Daoy (cell line): ENCODE data around the gene DNAJB6. TPM values are rescaled to one million over a fixed set of nuclear protein-coding genes. Genes with fewer than 3 reads are reported as not detected.
"Not testable (repeated sequence)": the region's sequence is repeated elsewhere in the genome, so short reads cannot be mapped to it uniquely, and the experiment has no call there.

Experiments
- DNase-seq: peaks from one replicate; pipeline ENCODE4 v3.0.0-alpha.2; 2015; ENCODE audit warnings: low read depth
- total RNA-seq: library from RNA; depleted of rRNA; stranded (reverse); fragments of >200 nt; shearing (Covaris generic); gene quantifications from 2 replicates; pipeline ENCODE4 v1.2.3, GENCODE V29; 2014

The DNAJB6 gene
- total RNA-seq, 1 experiment from 2014 or later = 239 TPM

DNA sequence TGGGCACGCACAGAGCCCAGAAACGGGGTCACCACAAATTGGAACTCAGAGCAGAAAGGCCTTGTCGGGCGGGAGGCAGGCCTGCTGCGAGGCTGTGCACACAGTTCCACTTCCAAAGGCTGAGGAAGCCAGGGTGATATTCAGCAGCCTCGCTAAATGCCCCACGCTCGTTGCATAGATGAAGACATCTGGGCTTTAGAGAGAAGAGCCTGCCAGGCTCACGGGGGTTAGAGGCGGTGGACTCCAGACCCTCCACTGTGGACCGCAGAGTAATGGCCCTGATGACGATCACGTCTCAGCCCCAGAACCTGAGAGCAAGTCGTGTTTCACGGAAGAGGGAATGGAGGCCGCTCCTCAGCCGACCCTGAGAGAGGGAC lies 104.2 kb downstream of the DNAJB6 start:
- no peak for DNase-seq

DNA sequence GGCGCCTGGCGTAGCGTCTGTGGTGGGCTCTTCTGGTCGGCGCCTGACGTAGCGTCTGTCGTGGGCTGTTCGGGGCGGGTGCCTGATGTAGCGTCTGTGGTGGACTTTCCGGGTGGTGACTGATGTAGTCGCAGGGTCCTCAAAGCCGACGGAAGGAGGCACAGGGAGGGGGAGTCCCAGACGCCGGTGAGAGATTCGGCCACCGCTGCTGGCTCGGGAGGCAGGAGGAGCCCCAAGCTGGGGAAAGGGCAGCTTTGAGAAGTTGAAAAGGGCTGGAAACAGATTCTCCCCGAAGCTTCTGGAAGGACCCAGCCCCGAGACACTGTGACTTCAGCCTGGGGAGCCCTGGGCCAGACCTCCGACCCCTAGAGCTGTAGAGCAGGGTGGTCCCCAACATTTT lies 105.7 kb downstream of the DNAJB6 start:
- DNase-seq = no peak

GRCh38 chr7:157442993-157443831 lies 106.4 kb downstream of the DNAJB6 start:
- no peak for DNase-seq

DNA sequence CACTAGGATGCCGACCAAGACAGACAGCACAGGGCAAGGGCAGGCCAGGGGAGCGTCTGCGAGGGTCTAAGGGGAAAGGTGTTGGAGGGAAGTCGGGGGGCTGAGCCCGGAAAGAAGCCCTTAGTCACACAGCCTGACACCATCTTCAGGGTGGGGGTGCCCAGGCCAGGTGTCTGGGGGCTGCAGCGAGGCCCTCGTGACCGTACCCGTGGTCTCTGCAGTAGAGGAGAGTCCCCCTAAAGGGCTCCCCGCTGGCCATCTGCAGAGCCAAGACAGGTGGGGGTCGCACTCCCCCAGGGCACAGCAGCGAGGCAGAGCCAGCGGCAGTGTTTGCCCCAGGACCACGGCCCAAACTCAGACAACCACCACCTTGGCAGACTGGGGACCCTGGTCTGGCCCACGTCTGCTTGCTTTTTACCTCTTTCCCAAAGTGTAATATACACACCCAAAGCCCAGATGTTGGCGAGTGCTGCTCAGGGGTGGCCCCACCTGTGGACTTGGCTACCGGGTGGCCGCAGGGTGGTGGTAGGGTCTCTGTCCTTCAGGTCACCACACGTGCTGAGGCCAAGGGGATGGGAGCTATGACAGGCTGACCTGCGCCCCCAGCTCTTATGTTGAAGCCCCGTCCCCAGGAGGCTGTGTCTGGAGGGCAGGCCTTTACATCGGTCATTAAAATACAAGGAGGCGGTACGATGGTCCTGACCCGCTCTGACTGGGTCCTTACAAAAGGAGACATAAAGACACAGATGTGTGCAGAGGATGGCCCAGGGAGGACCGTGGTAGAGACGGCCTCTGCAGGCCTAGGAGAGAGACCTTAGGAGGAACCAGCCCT lies 107.4 kb downstream of the DNAJB6 start:
- no peak for DNase-seq

DNA sequence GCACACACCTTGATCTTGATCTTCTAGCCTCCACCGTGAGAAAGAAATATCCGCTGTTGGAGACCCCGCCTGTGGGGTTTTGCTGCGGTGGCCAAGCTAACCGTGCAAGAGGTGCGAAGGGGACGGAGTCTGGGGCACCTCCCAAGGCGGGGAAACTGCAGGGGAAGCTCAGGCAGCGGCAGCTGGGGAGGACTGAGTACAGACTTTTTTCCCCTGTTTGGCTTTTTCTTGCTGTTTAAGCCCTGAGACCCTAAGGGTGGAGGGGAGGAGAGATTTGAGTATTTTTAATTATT lies 108.0 kb downstream of the DNAJB6 start:
- no peak for DNase-seq

DNA sequence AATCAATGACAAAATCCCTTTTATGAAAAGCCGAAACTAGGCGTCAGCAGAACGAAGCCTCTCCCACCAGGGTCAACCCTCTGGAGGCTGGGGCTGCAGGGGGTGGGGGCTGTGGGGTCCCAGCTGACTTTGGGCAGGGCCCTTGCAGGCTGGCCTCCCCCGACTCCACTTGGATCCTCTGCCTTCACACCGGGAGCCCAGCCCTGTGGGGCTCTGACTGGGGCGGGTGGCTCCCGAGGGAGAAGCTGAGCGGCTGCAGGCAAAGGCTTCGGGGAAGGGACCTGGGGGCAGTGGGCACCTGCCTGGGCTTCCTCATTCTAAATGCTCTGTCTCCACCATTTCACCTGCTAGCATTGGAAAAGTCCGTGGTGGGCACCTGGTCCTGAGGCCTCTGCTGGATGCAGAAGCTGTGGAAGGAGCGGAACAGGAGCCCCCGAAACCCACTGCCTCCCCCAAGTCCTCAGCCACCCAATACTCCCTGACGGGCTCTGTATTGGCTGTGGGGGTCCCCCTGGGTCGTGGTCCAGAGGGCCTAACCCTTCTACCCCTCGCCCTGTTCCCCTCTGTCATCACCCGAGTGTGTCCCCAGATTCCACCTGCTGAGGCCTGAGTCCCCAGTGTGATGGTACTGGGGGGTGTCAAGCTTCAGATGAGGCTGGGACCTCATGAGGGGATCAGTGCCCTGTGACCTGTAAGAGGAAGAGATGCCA lies 108.6 kb downstream of the DNAJB6 start:
- DNase-seq = no peak

DNA sequence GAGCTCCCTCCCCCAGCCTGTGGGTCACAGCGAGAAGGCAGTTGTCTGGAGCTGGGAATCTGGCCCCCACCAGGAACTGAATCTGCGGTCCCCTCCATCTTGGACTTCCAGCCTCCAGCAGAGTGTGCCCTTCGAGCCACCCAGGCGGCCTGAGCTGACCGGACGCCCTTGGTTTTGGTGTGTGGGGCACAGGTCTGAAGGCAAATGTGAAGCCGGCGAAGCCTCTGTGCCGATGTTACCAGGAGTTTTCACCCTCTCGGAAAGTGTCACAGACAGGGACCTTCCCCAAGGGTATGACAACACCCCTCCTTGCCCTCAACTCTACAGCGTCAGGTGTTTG lies 109.1 kb downstream of the DNAJB6 start:
- no peak for DNase-seq

- DNase-seq = no peak
These were observed 109.5 kb downstream of the DNAJB6 start for GRCh38 chr7:157446322-157446721.

GRCh38 chr7:157454003-157454402 lies 117.2 kb downstream of the DNAJB6 start:
- DNase-seq = not testable (repeated sequence)

GRCh38 chr7:157457355-157458253 lies 120.8 kb downstream of the DNAJB6 start:
- no peak for DNase-seq

GRCh38 chr7:157458254-157458633 lies 121.4 kb downstream of the DNAJB6 start:
- no peak for DNase-seq

GRCh38 chr7:157459966-157460365 lies 123.2 kb downstream of the DNAJB6 start:
- DNase-seq = no peak

DNA sequence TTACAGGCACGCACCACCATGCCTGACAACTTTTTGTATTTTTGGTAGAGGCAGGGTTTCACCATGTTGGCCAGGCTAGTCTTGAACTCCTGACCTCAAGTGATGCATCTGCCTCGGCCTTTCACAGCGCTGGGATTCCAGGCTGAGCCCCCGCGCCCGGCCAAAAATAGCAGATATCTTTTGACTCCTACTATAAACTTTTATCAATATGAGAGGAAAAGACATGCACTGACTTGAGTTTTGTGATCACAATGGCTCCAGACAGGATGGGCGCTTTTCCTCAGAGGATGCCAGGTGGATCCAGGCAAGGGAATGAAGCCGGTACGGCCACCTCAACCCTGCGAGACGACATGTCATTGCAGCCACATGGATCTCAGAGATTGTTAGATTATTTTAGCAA lies 123.9 kb downstream of the DNAJB6 start:
- DNase-seq = no peak

DNA sequence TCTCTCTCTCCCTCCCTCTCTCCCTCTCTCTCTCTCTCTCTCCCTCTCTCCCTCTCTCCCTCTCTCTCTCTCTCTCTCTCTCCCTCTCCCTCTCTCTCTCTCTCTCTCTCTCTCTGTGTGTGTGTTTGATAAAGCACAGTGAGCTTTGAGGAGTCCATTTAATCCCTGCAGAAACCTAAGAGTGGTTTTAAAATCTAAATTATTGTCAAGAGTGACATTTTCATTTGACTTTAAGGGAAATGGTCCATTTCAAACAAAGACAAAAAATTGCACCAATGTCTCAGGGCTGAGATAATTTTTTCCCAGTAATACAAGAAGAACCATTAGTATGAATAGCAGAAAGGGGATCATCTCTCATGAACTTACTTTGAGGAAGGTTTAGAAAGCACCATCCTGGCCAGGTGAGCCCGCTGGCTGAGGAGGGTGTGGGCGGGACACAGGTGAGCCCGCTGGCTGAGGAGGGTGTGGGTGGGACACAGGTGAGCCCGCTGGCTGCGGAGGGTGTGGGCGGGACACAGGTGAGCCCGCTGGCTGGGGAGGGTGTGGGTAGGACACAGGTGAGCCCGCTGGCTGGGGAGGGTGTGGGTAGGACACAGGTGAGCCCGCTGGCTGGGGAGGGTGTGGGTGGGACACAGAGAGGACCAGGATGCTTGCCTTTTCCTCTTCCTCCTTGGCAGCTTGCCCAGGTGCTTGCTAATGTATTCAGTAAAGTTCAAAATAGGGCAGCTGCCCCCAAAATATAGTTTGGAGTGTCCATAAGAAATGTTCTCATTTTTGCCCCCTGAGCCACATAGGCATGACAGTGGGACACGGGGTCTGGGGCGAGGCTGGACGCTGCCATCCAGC lies 125.0 kb downstream of the DNAJB6 start:
- DNase-seq = no peak

DNA sequence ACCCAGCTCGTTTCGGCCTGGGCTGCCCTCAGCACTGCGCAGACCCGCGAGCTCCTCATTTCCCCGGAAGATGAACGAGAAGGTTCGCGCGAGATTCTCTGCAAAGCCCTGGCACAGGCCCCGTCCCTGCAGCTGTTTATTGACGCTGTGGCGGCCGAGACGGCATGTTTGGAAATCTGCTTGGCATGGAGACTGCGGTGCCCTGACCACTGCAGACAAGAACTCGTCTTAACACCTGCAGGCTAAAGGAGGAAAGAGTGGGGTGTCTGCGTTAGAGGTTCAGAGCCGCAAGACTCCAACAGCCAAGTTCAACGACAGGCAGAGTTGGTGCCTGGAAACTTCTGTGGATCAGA lies 125.6 kb downstream of the DNAJB6 start:
- no peak for DNase-seq

DNA sequence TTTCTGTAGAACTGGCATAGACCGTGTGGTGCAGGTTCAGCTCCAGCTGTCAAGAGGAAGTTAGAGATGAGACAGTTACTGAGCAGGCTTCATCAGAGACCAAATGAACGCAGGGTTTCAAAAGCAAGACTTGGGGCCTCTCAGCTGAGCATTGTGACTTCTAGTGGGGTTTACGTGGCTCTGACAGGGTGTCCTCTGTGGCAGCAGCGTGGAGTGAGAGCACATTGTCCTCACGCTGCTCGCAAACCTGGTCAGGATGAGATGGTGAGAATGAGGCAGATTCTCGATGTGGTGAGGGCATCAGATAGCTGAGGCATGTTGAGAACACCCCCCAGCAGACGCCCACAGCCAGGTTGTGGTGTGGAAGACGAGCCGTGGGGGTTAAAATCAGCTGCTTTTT lies 126.0 kb downstream of the DNAJB6 start:
- no peak for DNase-seq

DNA sequence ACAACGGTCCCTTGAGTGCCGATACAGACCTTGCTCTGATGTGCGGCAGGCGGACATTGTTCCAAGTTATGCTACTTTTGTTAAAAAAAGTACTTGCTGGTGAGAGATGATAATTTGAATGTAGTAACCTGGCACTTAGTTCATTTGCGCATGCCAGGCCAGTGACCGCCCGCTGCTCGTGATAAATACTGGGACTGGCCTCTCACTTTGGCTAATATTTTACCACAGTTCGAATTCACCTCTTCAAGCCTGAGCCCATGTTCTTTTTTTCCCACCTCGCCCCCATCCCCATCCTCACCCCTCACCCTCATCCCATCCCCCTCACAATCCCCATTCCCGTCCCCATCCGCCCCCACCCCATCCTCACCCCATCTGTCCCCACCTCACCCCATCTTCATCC lies 126.4 kb downstream of the DNAJB6 start:
- no peak for DNase-seq

DNA sequence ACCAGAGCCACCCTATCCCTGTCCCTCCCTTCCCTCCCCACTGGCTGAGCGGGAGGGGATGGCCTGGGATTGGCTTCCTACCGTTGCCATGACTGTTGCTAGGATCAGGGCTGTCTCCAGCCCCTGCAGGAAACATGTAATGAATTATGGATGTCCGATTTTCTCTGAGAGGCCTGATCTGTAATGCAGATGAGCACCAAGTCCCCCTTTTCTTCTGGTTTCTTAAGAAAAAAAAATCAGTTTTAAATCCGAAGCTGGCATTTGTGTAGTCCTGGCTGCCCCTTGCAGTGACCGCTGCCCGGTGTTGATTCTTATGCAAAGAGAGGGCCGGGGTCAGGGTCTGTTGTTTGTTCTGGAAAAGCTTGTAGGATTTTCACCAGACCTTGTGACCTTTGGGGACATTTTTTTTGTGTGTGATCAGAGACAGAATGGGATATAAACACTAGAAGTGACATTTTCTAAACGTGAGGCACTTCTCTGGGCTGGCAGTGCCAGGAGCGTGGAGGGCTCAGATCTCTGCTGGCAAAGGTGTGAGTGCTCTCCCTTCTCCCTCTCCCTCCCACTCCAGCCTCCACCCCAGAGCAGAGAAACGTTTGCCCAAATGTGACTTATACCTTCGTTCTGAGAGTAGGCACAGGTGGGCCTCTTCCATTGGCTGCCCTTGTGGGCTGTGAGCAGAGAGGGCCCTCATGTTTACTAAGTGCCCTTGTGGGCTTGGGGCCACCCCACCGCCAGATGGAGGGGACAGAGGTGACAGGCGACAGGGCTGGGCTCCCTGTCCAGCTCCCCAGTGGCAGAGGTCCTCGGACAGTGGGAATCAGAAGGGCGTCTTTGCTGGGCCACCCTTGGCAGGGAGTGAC lies 127.5 kb downstream of the DNAJB6 start:
- DNase-seq = no peak

- DNase-seq = no peak
These were observed 128.4 kb downstream of the DNAJB6 start for GRCh38 chr7:157464971-157465886.
